Stimulated activated CD4-positive, alpha-beta T cell treated with anti-CD3 and anti-CD28 coated beads, Interleukin-2, amount 100 ng/mL, for 24 hours (primary cell): ENCODE results near the gene SLC35F4.
A peak's percentile ranks its signal among the peaks of the same experiment; 100 is the strongest.
"Not testable (repeated sequence)": the region's sequence is repeated elsewhere in the genome, so short reads cannot be mapped to it uniquely, and the experiment has no call there.

Experiments
- DNase-seq, 2 donors: peaks; one replicate each; pipeline ENCODE4 v3.0.0-alpha.2; 2020

Gene SLC35F4

GRCh38 chr14:57865403-57866198, at the start of gene SLC35F4:
TSS of gene SLC35F4 (minus strand) at chr14:57866092.
- no peak for DNase-seq

GRCh38 chr14:57909626-57910025, 43.7 kb upstream of the SLC35F4 start:
- no peak for DNase-seq

GRCh38 chr14:57903954-57904353, 38.1 kb upstream of the SLC35F4 start:
- no peak for DNase-seq

GRCh38 chr14:57898837-57899572, 33.1 kb upstream of the SLC35F4 start:
- DNase-seq: no peak

- DNase-seq: no peak
Measured at GRCh38 chr14:57897144-57897748, 31.4 kb upstream of the SLC35F4 start.

- no peak for DNase-seq
Measured at GRCh38 chr14:57889245-57889644, 23.4 kb upstream of the SLC35F4 start.

- DNase-seq: no peak
Measured at GRCh38 chr14:57884175-57884574, 18.3 kb upstream of the SLC35F4 start.

- DNase-seq: no peak
Measured at GRCh38 chr14:57883061-57883460, 17.2 kb upstream of the SLC35F4 start.

- DNase-seq: no peak
Measured at GRCh38 chr14:57879516-57879915, 13.6 kb upstream of the SLC35F4 start.

GRCh38 chr14:57875985-57876384, 10.1 kb upstream of the SLC35F4 start:
- no peak for DNase-seq

GRCh38 chr14:57875296-57875695, 9.4 kb upstream of the SLC35F4 start:
- DNase-seq: no peak

GRCh38 chr14:57871459-57872080, 5.7 kb upstream of the SLC35F4 start:
- DNase-seq: peak in 1 of 2 donors; percentile 12

- DNase-seq: no peak
Measured at GRCh38 chr14:57870686-57871457, 5.0 kb upstream of the SLC35F4 start.

GRCh38 chr14:57869617-57870016, 3.7 kb upstream of the SLC35F4 start:
- no peak for DNase-seq

- DNase-seq: no peak
Measured at GRCh38 chr14:57866199-57866705, 360 bp upstream of the SLC35F4 start.

- DNase-seq: no peak
Measured at GRCh38 chr14:57865066-57865402, 858 bp downstream of the SLC35F4 start.

- DNase-seq: no peak
Measured at GRCh38 chr14:57864659-57865058, 1.2 kb downstream of the SLC35F4 start.

- no peak for DNase-seq
Measured at GRCh38 chr14:57863471-57863870, 2.4 kb downstream of the SLC35F4 start.

- DNase-seq: not testable (repeated sequence)
Measured at GRCh38 chr14:57855666-57856065, 10.2 kb downstream of the SLC35F4 start.

GRCh38 chr14:57854571-57854970, 11.3 kb downstream of the SLC35F4 start:
- no peak for DNase-seq

GRCh38 chr14:57851354-57851753, 14.5 kb downstream of the SLC35F4 start:
- DNase-seq: no peak

- no peak for DNase-seq
Measured at GRCh38 chr14:57848786-57849185, 17.1 kb downstream of the SLC35F4 start.
